ENCODE data around the gene COL1A1. TPM values are rescaled to one million over a fixed set of nuclear protein-coding genes. Genes with fewer than 3 reads are reported as not detected.

The COL1A1 gene
- polyA plus RNA-seq, 1 of the 3 experiments (the other 2 are of a cell fraction) = 1,461 TPM

DNA sequence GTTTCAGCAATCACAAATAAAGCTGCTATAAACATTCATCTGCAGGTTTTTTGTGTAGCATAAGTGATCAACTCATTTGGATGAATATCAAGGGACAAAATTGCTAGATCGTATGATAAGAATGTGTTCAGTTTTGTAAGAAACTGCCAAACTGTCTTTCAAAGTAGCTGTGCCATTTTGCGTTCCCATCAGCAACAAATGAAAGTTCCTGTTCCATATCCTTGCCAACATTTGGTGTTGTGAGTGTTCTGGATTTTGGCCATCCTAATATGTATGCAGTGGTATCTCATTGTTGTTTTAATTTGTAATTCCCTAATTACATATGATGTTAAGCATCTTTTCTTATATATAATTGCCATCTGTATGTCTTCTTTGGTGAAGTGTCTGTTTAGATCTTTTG, 36.5 kb upstream of the COL1A1 start (continued):
- TF ChIP-seq, protein P1, sequence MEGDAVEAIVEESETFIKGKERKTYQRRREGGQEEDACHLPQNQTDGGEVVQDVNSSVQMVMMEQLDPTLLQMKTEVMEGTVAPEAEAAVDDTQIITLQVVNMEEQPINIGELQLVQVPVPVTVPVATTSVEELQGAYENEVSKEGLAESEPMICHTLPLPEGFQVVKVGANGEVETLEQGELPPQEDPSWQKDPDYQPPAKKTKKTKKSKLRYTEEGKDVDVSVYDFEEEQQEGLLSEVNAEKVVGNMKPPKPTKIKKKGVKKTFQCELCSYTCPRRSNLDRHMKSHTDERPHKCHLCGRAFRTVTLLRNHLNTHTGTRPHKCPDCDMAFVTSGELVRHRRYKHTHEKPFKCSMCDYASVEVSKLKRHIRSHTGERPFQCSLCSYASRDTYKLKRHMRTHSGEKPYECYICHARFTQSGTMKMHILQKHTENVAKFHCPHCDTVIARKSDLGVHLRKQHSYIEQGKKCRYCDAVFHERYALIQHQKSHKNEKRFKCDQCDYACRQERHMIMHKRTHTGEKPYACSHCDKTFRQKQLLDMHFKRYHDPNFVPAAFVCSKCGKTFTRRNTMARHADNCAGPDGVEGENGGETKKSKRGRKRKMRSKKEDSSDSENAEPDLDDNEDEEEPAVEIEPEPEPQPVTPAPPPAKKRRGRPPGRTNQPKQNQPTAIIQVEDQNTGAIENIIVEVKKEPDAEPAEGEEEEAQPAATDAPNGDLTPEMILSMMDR (IDR thresholded peaks at IDR 0.05) = no peak

DNA sequence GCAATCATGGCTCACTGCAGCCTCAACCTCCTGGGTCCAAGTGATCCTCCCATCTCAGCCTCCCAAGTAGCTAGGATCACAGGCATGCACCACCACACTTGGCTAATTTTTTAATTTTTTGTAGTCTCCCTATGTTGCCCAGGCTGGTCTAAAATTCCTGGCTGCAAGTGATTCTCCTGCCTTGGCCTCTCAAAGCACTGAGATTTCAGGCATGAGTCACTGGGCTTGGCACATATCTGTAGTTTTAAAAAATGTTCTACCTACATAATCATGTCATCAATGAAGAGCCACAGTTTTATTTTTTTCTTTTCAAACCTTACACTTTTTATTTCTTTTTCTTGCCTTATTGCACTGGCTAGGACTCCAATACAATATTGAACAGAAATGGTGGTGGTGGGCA, 33.1 kb upstream of the COL1A1 start:
- H3K4me1 ChIP-seq (ENCODE audit: control insufficient read depth in 1 of 2, insufficient read depth in 2 of 2, low read depth in 1 of 2, low read length in 1 of 2) = no peaks in the 10 kb centered on the region
- H3K79me2 ChIP-seq (ENCODE audit: insufficient read depth) = no peaks in the 10 kb centered on the region
- H3F3A ChIP-seq (replicated peaks; ENCODE audit: insufficient read depth) = peaks cover 22% of the 10 kb centered on the region
- TF ChIP-seq EP300 (IDR thresholded peaks at IDR 0.05; ENCODE audit: borderline replicate concordance in 1 of 2, low read depth in 1 of 2, low read length in 1 of 2) = no peak
- TF ChIP-seq MXI1 (IDR thresholded peaks at IDR 0.05; ENCODE audit: low read depth, low read length) = no peak
- TF ChIP-seq SIN3A (IDR thresholded peaks at IDR 0.05; ENCODE audit: borderline replicate concordance, low read depth, low read length) = no peak
- no peak for TF ChIP-seq FOSL2 (IDR thresholded peaks at IDR 0.05; ENCODE audit: borderline replicate concordance, low read depth)
- TF ChIP-seq ELF1 (IDR thresholded peaks at IDR 0.05) = no peak
- TF ChIP-seq RXRA (IDR thresholded peaks at IDR 0.05; ENCODE audit: borderline replicate concordance, low read depth) = no peak
- no peak for TF ChIP-seq RAD21 (IDR thresholded peaks at IDR 0.05; ENCODE audit: low read length)
- no peak for TF ChIP-seq NFIC (IDR thresholded peaks at IDR 0.05; ENCODE audit: borderline replicate concordance)
- TF ChIP-seq, protein P2, sequence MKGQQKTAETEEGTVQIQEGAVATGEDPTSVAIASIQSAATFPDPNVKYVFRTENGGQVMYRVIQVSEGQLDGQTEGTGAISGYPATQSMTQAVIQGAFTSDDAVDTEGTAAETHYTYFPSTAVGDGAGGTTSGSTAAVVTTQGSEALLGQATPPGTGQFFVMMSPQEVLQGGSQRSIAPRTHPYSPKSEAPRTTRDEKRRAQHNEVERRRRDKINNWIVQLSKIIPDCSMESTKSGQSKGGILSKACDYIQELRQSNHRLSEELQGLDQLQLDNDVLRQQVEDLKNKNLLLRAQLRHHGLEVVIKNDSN (IDR thresholded peaks at IDR 0.05; ENCODE audit: borderline replicate concordance, low read depth) = no peak
- TF ChIP-seq GABPA (IDR thresholded peaks at IDR 0.05; ENCODE audit: low read depth) = no peak
- TF ChIP-seq RFX5 (IDR thresholded peaks at IDR 0.05; ENCODE audit: low read length) = no peak
- no peak for TF ChIP-seq RCOR1 (IDR thresholded peaks at IDR 0.05; ENCODE audit: low read length)
- no peak for TF ChIP-seq TEAD4 (IDR thresholded peaks at IDR 0.05; ENCODE audit: borderline replicate concordance, insufficient read depth)
- no peak for TF ChIP-seq TAF1 (IDR thresholded peaks at IDR 0.05; ENCODE audit: borderline replicate concordance, low read depth, low read length)
- TF ChIP-seq, protein P3, sequence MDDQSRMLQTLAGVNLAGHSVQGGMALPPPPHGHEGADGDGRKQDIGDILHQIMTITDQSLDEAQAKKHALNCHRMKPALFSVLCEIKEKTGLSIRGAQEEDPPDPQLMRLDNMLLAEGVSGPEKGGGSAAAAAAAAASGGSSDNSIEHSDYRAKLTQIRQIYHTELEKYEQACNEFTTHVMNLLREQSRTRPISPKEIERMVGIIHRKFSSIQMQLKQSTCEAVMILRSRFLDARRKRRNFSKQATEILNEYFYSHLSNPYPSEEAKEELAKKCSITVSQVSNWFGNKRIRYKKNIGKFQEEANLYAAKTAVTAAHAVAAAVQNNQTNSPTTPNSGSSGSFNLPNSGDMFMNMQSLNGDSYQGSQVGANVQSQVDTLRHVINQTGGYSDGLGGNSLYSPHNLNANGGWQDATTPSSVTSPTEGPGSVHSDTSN (IDR thresholded peaks at IDR 0.05) = no peak
- no peak for TF ChIP-seq CHD2 (IDR thresholded peaks at IDR 0.05; ENCODE audit: low read length, partially characterized antibody)
- no peaks in the 10 kb centered on the region for H4K20me1 ChIP-seq (ENCODE audit: insufficient read depth)
- H3K9ac ChIP-seq = no peak overlapping the region
- ChIA-PET CTCF (interaction anchor here (1.2 to 2.2 kb wide), 2 partner anchors 35 to 63 kb away, joined by 4 to 9 read pairs; no protein-coding TSS in a partner anchor), POLR2A (no interaction called here)
- no peak overlapping the region for H3K4me2 ChIP-seq
- DNase-seq = no peak
- H3K27me3 ChIP-seq (ENCODE audit: insufficient read depth) = no peaks in the 10 kb centered on the region
- H3K27ac ChIP-seq (ENCODE audit: low read depth in 2 of 2, low read length in 1 of 2) = no peak overlapping the region
- H3K36me3 ChIP-seq (replicated peaks in 1 of 2; ENCODE audit: control insufficient read depth in 1 of 2, insufficient read depth in 2 of 2, low read length in 1 of 2) = no peaks in the 10 kb centered on the region
- no peak overlapping the region for H3K4me3 ChIP-seq (ENCODE audit: low read depth in 2 of 2, low read length in 1 of 2)
- peaks cover 20% of the 10 kb centered on the region; the same call in 1 of the 2 replicates for H3K9me3 ChIP-seq
- no peak overlapping the region for H2AFZ ChIP-seq (ENCODE audit: low read depth)
- H3K9me2 ChIP-seq = no peaks in the 10 kb centered on the region
